Measurements from ENCODE around the gene HOXD4.

Gene HOXD4

GRCh38 chr2:176126929-176127773, 24.2 kb upstream of the HOXD4 start:
- peak; percentile 66 for DNase-seq (ENCODE audit: low spot score)

- no peak for DNase-seq (ENCODE audit: low spot score)
These were observed 23.6 kb upstream of the HOXD4 start for GRCh38 chr2:176127774-176128072.

GRCh38 chr2:176128172-176128981, 23.0 kb upstream of the HOXD4 start:
- no peak for DNase-seq (ENCODE audit: low spot score)

GRCh38 chr2:176128982-176129796, 22.2 kb upstream of the HOXD4 start, which contains the start of gene HOXD8:
Gene HOXD8, plus strand, starts transcription at chr2:176129705. Its CDS starts 662 bp downstream, at chr2:176130367.
- DNase-seq (ENCODE audit: low spot score) = no peak

GRCh38 chr2:176129813-176130146, 21.6 kb upstream of the HOXD4 start:
- no peak for DNase-seq (ENCODE audit: low spot score)

- no peak for DNase-seq (ENCODE audit: low spot score)
These were observed 21.0 kb upstream of the HOXD4 start for GRCh38 chr2:176130147-176130956.

- no peak for DNase-seq (ENCODE audit: low spot score)
These were observed 20.1 kb upstream of the HOXD4 start for GRCh38 chr2:176130957-176131847.

- DNase-seq (ENCODE audit: low spot score) = no peak
These were observed 19.5 kb upstream of the HOXD4 start for GRCh38 chr2:176131848-176132158.

GRCh38 chr2:176132205-176133171, 18.9 kb upstream of the HOXD4 start:
- DNase-seq (ENCODE audit: low spot score) = no peak

GRCh38 chr2:176133389-176133788, 18.0 kb upstream of the HOXD4 start:
- no peak for DNase-seq (ENCODE audit: low spot score)

GRCh38 chr2:176134035-176134434, 17.3 kb upstream of the HOXD4 start:
- no peak for DNase-seq (ENCODE audit: low spot score)

GRCh38 chr2:176135035-176135440, 16.3 kb upstream of the HOXD4 start:
- no peak for DNase-seq (ENCODE audit: low spot score)

GRCh38 chr2:176136374-176137251, 14.7 kb upstream of the HOXD4 start:
- no peak for DNase-seq (ENCODE audit: low spot score)

GRCh38 chr2:176137252-176137580, 14.1 kb upstream of the HOXD4 start:
- DNase-seq (ENCODE audit: low spot score) = no peak

GRCh38 chr2:176137906-176138305, 13.4 kb upstream of the HOXD4 start:
- DNase-seq (ENCODE audit: low spot score) = no peak

- DNase-seq (ENCODE audit: low spot score) = no peak
These were observed 12.8 kb upstream of the HOXD4 start for GRCh38 chr2:176138526-176138922.

GRCh38 chr2:176138923-176139660, 12.3 kb upstream of the HOXD4 start:
- DNase-seq (ENCODE audit: low spot score) = no peak

All from CD4-positive, alpha-beta T cell treated with Interleukin-15 for 4 hours (primary cell).